CD4-positive, alpha-beta T cell treated with Interleukin-10 for 1 hour (primary cell): ENCODE data around the gene RALGPS1.

Experiments
- DNase-seq: peaks from one replicate; pipeline ENCODE4 v3.0.0-alpha.2; 2020

RALGPS1 gene

GRCh38 chr9:126956917-126957686 is 42.5 kb downstream of the RALGPS1 start:
- DNase-seq: no peak

DNA sequence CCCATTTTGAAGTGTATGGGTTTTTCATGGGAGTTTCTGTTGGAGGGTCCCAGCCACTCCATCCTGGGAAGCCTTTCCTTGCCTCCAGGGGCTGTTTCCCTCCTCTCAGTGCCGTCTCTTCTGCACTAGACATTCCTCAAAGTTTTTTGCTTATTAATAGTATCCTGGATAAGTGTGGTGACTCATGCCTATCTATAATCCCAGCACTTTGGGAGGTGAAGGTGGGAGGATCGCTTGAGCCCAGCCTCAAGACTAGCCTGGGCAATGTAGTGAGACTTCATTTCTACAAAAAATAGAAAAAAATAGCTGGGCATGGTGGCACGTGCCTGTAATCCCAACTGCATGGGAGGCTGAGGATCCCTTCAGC is 43.1 kb downstream of the RALGPS1 start:
- DNase-seq: no peak

DNA sequence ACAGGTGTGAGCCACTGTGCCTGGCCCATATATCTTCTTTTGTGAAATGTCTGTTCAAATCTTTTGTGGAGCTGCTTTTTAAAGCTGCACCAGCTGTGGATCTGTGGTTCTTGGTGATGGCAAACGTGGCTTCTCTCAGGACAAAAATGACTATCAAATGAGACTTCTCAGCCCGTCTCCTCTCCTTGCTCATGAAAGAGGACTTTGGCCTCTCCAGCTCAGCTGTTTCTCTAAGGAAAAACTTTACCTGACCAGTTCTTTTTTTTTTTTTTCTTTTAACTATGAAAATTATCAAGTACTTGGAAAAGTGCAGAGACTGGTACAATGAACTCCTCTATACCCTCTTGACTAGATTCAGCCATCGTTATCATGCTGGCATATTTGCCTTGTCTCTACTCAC is 44.8 kb downstream of the RALGPS1 start:
- no peak for DNase-seq

DNA sequence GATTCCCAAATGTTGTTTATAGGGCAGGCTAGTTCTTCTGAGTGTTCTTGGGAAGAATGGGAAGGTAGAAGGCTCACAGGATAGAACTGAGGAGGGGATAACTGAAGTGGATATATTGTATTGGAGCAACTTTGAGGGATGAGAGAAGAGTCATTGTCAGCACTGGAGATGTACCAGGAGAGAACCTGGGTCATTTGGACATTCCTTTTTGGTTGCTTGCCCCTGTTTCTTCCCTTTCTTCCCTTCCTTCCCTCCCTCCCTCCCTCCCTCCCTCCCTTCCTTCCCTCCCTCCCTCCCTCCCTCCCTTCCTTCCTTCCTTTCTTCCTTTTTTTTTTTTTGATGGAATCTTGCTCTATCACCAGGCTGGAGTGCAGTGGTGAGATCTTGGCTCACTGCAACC is 45.3 kb downstream of the RALGPS1 start:
- no peak for DNase-seq

- DNase-seq: no peak
Measured at GRCh38 chr9:126962336-126962735, 47.8 kb downstream of the RALGPS1 start.

- DNase-seq: no peak
Measured at GRCh38 chr9:126965077-126965476, 50.5 kb downstream of the RALGPS1 start.

GRCh38 chr9:126965541-126966428 is 51.2 kb downstream of the RALGPS1 start:
- DNase-seq: peak; percentile 60

DNA sequence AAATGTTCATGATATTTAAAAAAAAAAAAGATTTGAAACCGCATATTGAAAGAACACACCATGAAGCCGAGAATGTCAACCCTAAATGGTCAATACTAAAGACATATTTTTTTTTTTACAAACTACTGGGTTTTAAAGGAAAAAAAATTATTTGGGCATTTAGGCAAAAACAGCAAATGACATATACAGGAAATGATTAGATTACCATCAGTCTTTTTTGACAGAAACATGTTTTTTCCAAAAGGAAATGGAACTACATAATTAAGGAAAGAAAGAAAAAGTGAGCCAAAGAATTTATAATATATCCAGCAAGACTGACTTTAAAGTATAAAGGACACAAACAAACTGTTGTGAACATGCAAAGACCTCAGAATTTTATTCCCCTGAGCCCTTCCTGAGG is 56.7 kb downstream of the RALGPS1 start:
- DNase-seq: no peak

DNA sequence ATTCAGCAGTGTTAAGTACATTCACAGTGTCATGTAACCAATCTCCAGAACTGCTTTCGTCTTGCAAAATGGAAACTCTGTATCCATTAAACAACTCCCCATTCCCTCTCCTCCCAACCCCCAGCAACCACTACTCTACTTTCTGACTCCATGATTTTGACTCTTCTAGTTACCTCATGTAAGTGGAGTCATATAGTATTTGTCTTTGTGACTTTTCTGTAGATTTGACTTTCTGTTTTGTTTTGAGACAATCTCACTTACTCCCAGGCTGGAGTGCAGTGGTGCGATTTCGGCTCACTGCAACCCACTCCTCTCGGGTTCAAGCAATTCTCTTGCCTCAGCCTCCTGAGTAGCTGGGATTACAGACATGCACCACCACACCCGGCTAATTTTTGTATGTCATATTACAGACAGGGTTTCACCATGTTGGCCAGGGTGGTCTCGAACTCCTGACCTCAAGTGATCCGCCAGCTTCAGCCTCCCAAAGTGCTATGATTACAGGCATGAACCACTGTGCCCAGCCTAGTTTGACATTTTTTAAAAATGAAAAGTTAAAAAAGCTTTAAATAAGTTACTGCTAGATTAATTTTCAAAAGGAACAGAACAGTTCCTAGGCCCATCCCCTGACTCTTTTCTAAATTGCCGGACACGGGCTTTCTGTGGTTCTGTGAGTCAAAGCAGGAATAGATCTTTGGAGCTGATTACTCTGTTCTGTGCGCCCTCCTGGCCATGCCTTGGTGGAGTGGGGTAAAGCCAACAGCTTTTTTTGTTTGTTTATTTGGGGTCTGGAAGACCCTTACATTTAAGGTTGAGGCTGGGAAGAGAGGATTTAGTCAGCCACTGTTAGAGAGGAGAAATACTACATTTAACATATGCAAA is 59.3 kb downstream of the RALGPS1 start:
- DNase-seq: no peak

DNA sequence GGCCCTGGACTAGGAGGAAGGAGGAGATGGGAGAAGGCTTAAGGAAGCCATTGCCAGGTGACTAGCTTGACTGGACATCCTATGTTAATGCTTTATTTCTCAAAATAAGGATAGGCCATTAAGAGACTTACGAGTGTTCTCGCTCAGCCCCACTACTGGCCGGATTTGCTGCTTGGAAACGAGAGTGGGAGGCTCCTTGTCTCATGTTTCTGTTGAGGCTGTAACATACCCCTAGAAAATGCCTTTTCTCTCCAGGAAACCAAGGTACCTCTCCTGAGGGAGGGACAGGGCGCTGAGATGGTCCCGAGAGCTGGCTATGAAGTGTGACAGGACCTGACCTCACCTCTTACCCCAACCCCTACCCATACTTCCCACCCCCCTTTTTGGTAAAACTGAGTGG is 60.0 kb downstream of the RALGPS1 start:
- no peak for DNase-seq

DNA sequence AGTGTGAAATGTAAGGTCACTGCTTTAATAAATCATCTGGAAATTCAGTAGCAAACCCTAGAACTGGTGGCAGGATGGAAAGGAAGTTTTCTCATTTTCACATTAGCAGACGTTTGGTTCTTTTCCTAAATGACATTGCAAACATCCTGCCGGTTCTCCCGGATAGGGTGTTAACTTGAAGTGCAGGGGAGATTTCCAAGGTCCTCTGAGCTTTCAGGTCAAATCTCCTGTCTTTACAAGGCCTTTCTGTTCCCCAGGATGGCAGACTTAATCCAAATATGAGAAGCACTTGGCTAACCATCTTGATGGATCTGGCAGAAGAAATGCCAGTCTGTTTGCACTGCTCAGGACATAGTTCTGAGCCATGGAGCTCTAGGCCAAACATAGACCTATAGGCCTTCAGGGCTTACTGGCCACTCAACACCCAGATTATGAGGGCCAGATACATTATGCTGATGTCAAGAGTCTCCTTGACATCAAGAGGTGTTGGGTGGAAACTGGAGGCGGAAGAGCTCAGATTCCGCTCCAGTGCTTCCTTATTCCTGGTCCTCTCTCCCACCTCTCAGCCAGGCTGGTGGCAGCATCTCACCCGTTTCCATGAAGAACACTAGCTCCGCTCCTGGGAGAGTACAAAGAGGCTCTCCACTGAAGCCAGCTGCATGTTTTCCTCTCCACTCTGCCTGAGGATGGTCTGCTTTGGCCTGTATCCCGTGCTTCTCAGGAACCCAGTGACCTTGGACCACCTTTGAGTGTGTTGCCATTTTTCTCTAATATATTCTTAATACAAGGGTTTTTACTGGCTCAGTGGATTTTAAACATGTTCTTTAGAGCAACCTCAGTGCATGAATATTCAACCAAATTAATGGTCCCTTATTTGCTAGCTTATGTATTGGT is 61.0 kb downstream of the RALGPS1 start:
- no peak for DNase-seq

DNA sequence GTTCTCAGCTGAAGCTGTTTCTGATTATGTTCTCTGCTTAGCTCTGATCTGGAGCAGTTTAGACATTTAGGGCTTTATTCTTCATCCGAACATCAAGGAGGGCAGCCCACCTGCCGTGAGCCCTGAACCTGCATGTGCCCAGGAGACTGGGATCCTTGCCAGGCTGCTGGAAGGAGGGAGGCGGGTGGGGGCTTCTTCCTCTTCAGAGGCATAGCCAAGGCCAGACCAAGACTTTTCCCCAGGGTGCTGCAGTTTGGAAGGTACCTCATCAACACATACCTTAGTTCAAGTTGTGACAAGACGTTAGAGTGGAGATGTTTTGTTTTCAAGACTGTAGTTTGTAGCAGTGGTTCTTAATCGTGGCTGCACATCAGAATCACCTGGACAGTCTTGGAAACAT is 64.9 kb downstream of the RALGPS1 start:
- no peak for DNase-seq

- DNase-seq: no peak
Measured at GRCh38 chr9:126980231-126980630, 65.6 kb downstream of the RALGPS1 start.

- no peak for DNase-seq
Measured at GRCh38 chr9:126981218-126981617, 66.6 kb downstream of the RALGPS1 start.

DNA sequence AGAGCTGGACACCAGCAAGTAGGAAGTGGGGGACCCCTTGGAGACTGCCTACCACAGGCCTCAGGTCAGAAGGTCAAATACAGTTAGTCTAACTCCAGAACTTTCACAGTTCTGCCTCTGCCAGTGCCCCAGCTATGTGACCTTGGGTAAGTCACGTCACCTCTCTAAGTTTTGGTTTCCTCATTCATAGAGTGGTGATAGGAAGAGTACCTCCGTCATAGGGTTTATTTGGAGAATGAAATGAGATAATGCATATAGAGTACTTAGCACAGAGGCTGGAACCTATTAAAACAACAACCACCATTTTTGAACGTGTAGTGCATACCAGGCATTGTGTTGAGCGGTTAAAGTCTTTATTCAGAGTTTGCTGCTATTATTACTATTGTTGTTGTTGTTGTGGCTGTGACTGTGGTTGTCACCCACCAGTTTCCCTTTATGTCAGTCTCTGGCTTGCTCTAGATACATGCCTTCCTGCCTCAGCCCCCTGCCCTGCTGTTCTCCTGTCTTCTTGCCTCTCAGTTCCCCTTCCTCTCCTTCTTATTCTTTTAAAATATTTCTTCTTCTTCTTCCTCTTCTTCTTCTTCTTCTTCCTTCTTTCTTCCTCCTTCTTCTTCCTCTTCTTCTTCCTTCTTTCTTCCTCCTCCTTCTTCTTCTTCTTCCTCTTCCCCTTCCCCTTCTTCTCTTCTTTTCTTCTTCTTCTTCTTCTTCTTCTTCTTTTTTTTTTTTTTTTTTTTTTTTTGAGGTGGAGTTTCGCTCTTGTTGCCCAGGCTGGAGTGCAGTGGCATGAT is 67.8 kb downstream of the RALGPS1 start:
- peak; percentile 29 for DNase-seq

GRCh38 chr9:126983767-126984166 is 69.2 kb downstream of the RALGPS1 start:
- DNase-seq: no peak

DNA sequence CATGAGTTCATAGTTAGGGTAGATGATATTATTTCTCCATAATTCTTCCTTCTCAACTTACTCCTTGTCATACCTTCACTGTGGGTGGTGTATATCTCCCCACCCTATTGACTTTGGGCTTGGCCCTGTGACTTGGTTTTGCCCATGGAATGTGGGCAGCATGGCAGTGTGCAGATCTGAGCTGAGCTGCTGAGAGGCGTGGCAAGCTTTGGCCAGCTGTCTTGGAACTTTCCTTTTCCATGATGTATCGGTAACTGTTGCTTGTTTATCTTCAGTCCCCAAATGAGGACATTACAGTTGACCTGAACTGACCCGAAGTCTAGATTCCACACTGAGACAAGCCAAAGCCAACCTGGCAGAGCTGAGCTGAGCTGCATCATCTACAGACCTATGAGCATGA is 70.4 kb downstream of the RALGPS1 start:
- DNase-seq: no peak

GRCh38 chr9:126985870-126986498 is 71.4 kb downstream of the RALGPS1 start:
- peak; percentile 91 for DNase-seq

- DNase-seq: peak; percentile 25
Measured at GRCh38 chr9:126986506-126986951, 71.9 kb downstream of the RALGPS1 start.

GRCh38 chr9:126988857-126989256 is 74.3 kb downstream of the RALGPS1 start:
- DNase-seq: no peak
